Neutrophil (primary cell): ENCODE data around the gene MCFD2.

Experiments
- H3K27ac ChIP-seq: fragments of 200-600 bp; sonication (generic); 2 replicates; pipeline ENCODE4 v1.5.1; 2016; ENCODE audit warnings: mild to moderate bottlenecking, moderate library complexity
- H3K27me3 ChIP-seq: fragments of 200-600 bp; sonication (generic); 2 replicates; pipeline ENCODE4 v1.6.0; 2016; ENCODE audit warnings: mild to moderate bottlenecking
- H3K36me3 ChIP-seq: fragments of 200-600 bp; sonication (generic); 2 replicates; pipeline ENCODE4 v1.5.1; 2017
- H3K4me1 ChIP-seq, 2 experiments: fragments of 200-600 bp in 1 of 2; sonication (generic) in 1 of 2; 1 replicate in 1 of 2; 2 replicates in 1 of 2; pipeline versions ENCODE4 v1.5.1 to v1.6.1; 2013 to 2016; ENCODE audit warnings: low read depth in 1 of 2, low read length in 1 of 2, mild to moderate bottlenecking in 1 of 2, moderate library complexity in 1 of 2; ENCODE audit not compliant: control insufficient read depth in 1 of 2, insufficient read depth in 1 of 2
- H3K4me3 ChIP-seq, 2 experiments: fragments of 200-600 bp in 1 of 2; sonication (generic) in 1 of 2; 1 replicate in 1 of 2; 2 replicates in 1 of 2; pipeline ENCODE4 v1.5.1; 2013 to 2016; ENCODE audit warnings: low read depth in 1 of 2, low read length in 1 of 2, mild to moderate bottlenecking in 1 of 2, moderate library complexity in 1 of 2
- H3K9me3 ChIP-seq: fragments of 200-600 bp; sonication (generic); 2 replicates; pipeline ENCODE4 v1.5.1; 2016
- TF ChIP-seq, protein P1 (sequence below): fragments of 200-600 bp; sonication (generic); IDR thresholded peaks from 2 replicates; pipeline ENCODE4 v1.5.1; 2016; ENCODE audit warnings: antibody characterized with exemption

MCFD2 gene

GRCh38 chr2:46960618-46961017, 45.0 kb upstream of the MCFD2 start:
- H3K9me3 ChIP-seq, result no peaks in the 10 kb centered on the region
- no peaks in the 10 kb centered on the region for H3K27me3 ChIP-seq
- no peak overlapping the region for H3K27ac ChIP-seq
- peaks cover 31% of the 10 kb centered on the region for H3K36me3 ChIP-seq
- H3K4me3 ChIP-seq, result no peak overlapping the region
- TF ChIP-seq, protein P1, sequence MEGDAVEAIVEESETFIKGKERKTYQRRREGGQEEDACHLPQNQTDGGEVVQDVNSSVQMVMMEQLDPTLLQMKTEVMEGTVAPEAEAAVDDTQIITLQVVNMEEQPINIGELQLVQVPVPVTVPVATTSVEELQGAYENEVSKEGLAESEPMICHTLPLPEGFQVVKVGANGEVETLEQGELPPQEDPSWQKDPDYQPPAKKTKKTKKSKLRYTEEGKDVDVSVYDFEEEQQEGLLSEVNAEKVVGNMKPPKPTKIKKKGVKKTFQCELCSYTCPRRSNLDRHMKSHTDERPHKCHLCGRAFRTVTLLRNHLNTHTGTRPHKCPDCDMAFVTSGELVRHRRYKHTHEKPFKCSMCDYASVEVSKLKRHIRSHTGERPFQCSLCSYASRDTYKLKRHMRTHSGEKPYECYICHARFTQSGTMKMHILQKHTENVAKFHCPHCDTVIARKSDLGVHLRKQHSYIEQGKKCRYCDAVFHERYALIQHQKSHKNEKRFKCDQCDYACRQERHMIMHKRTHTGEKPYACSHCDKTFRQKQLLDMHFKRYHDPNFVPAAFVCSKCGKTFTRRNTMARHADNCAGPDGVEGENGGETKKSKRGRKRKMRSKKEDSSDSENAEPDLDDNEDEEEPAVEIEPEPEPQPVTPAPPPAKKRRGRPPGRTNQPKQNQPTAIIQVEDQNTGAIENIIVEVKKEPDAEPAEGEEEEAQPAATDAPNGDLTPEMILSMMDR, result no peak
- H3K4me1 ChIP-seq, result peaks cover 4% of the 10 kb centered on the region in 2 experiments

GRCh38 chr2:46958431-46959017, 42.9 kb upstream of the MCFD2 start:
- TF ChIP-seq, protein P1, result no peak
- Histone ChIP-seq H3K4me3 (no peak overlapping the region), H3K27ac (no peak overlapping the region), H3K4me1 (peaks cover 4% of the 10 kb centered on the region in 2 experiments), H3K36me3 (peaks cover 31% of the 10 kb centered on the region), H3K27me3 (no peaks in the 10 kb centered on the region), H3K9me3 (no peaks in the 10 kb centered on the region)

GRCh38 chr2:46956981-46957531, 41.5 kb upstream of the MCFD2 start:
- peaks cover 36% of the 10 kb centered on the region for H3K36me3 ChIP-seq
- no peak overlapping the region for H3K4me3 ChIP-seq
- TF ChIP-seq, protein P1, result no peak
- no peak overlapping the region for H3K27ac ChIP-seq
- H3K9me3 ChIP-seq, result no peaks in the 10 kb centered on the region
- no peaks in the 10 kb centered on the region for H3K4me1 ChIP-seq
- H3K27me3 ChIP-seq, result no peaks in the 10 kb centered on the region

DNA sequence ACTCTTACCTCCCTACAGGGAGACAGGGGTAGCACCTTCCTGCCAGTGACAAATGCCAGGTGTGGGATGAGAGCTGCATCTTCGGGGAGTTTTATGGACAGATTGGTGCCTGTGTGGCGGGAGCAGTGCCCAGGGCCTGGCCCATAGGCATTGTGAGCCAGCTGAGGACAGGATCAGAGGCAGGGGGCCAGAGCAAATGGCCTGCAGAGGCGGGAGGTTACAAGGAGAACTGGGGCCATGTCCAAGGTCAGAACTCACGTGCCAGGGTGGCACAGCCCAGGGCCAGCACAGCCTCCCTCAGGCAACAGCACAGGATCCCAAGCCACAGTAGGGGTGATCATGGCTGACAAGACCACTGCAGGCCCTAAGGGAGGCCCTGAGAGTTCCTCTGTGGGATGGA, 40.2 kb upstream of the MCFD2 start:
- peaks cover 36% of the 10 kb centered on the region for H3K36me3 ChIP-seq
- H3K9me3 ChIP-seq, result no peaks in the 10 kb centered on the region
- no peak overlapping the region for H3K4me3 ChIP-seq
- H3K4me1 ChIP-seq, result peaks cover 5 to 10% of the 10 kb centered on the region in 2 experiments
- H3K27ac ChIP-seq, result no peak overlapping the region
- H3K27me3 ChIP-seq, result no peaks in the 10 kb centered on the region
- TF ChIP-seq, protein P1, result no peak

GRCh38 chr2:46954951-46955571, 39.5 kb upstream of the MCFD2 start:
- peaks cover 5 to 10% of the 10 kb centered on the region in 2 experiments for H3K4me1 ChIP-seq
- no peak overlapping the region for H3K4me3 ChIP-seq
- TF ChIP-seq, protein P1, result no peak
- no peak overlapping the region for H3K27ac ChIP-seq
- H3K36me3 ChIP-seq, result peaks cover 32% of the 10 kb centered on the region
- no peaks in the 10 kb centered on the region for H3K27me3 ChIP-seq
- H3K9me3 ChIP-seq, result no peaks in the 10 kb centered on the region
